BE2C (cell line): ENCODE results near the gene ANKS4B.

Source experiments
- DNase-seq: peaks from one replicate; pipeline ENCODE4 v3.0.0-alpha.2; 2020
- H3K27me3 ChIP-seq: fragments of 250-450 bp; sonication (Bioruptor Pico); 2 replicates; pipeline ENCODE4 v1.5.1; 2020; ENCODE audit warnings: mild to moderate bottlenecking
- H3K36me3 ChIP-seq: fragments of 250-450 bp; sonication (Bioruptor Pico); 2 replicates; pipeline ENCODE4 v1.5.1; 2020; ENCODE audit warnings: mild to moderate bottlenecking
- H3K4me1 ChIP-seq: fragments of 250-450 bp; sonication (Bioruptor Pico); 2 replicates; pipeline ENCODE4 v1.5.1; 2020
- H3K4me3 ChIP-seq: 2 replicates; pipeline ENCODE4 v1.5.1; 2011; ENCODE audit warnings: low read depth, low read length
- H3K9me3 ChIP-seq: fragments of 250-450 bp; sonication (Bioruptor Pico); 2 replicates; pipeline ENCODE4 v1.5.1; 2020
- CTCF ChIP-seq: IDR thresholded peaks from 2 replicates; pipeline ENCODE4 v1.5.1; 2012; ENCODE audit warnings: mild to moderate bottlenecking, low read depth, low read length

The ANKS4B gene

GRCh38 chr16:21222495-21223337 is 10.8 kb upstream of the ANKS4B start:
- Histone ChIP-seq H3K4me3 (no peak overlapping the region), H3K27me3 (peaks cover 13% of the 10 kb centered on the region), H3K4me1 (no peaks in the 10 kb centered on the region), H3K9me3 (no peaks in the 10 kb centered on the region), H3K36me3 (no peaks in the 10 kb centered on the region)
- no peak for DNase-seq
- no peak for TF ChIP-seq CTCF

GRCh38 chr16:21223787-21224186 is 9.7 kb upstream of the ANKS4B start:
- Histone ChIP-seq H3K9me3 (no peaks in the 10 kb centered on the region), H3K4me1 (no peaks in the 10 kb centered on the region), H3K36me3 (no peaks in the 10 kb centered on the region), H3K4me3 (no peak overlapping the region), H3K27me3 (peaks cover 13% of the 10 kb centered on the region)
- TF ChIP-seq CTCF = no peak
- no peak for DNase-seq

- TF ChIP-seq CTCF = no peak
- peaks cover 13% of the 10 kb centered on the region for H3K27me3 ChIP-seq
- no peaks in the 10 kb centered on the region for H3K36me3 ChIP-seq
- H3K4me1 ChIP-seq = no peaks in the 10 kb centered on the region
- no peak overlapping the region for H3K4me3 ChIP-seq
- H3K9me3 ChIP-seq = no peaks in the 10 kb centered on the region
- no peak for DNase-seq
These were observed 8.7 kb upstream of the ANKS4B start for GRCh38 chr16:21224800-21225199.

- Histone ChIP-seq H3K36me3 (no peaks in the 10 kb centered on the region), H3K4me3 (no peak overlapping the region), H3K4me1 (no peaks in the 10 kb centered on the region), H3K27me3 (peaks cover 16% of the 10 kb centered on the region), H3K9me3 (no peaks in the 10 kb centered on the region)
- no peak for TF ChIP-seq CTCF
- DNase-seq = no peak
These were observed 6.8 kb upstream of the ANKS4B start for GRCh38 chr16:21226749-21227148.

- H3K4me3 ChIP-seq = no peak overlapping the region
- no peaks in the 10 kb centered on the region for H3K9me3 ChIP-seq
- no peak for TF ChIP-seq CTCF
- no peaks in the 10 kb centered on the region for H3K4me1 ChIP-seq
- no peak for DNase-seq
- no peaks in the 10 kb centered on the region for H3K36me3 ChIP-seq
- H3K27me3 ChIP-seq = peaks cover 16% of the 10 kb centered on the region
These were observed 5.6 kb upstream of the ANKS4B start for GRCh38 chr16:21227866-21228265.

- DNase-seq = no peak
- no peak overlapping the region for H3K4me3 ChIP-seq
- no peak for TF ChIP-seq CTCF
- no peaks in the 10 kb centered on the region for H3K4me1 ChIP-seq
- H3K27me3 ChIP-seq = peaks cover 13% of the 10 kb centered on the region
- no peaks in the 10 kb centered on the region for H3K9me3 ChIP-seq
- H3K36me3 ChIP-seq = no peaks in the 10 kb centered on the region
These were observed 5.1 kb upstream of the ANKS4B start for GRCh38 chr16:21228361-21228872.
